ENCODE measurements around the gene NRP1. TPM values are rescaled to one million over a fixed set of nuclear protein-coding genes. Genes with fewer than 3 reads are reported as not detected.

The NRP1 gene
- total and polyA plus RNA-seq, 2 donors = 15.4 to 15.8 TPM

DNA sequence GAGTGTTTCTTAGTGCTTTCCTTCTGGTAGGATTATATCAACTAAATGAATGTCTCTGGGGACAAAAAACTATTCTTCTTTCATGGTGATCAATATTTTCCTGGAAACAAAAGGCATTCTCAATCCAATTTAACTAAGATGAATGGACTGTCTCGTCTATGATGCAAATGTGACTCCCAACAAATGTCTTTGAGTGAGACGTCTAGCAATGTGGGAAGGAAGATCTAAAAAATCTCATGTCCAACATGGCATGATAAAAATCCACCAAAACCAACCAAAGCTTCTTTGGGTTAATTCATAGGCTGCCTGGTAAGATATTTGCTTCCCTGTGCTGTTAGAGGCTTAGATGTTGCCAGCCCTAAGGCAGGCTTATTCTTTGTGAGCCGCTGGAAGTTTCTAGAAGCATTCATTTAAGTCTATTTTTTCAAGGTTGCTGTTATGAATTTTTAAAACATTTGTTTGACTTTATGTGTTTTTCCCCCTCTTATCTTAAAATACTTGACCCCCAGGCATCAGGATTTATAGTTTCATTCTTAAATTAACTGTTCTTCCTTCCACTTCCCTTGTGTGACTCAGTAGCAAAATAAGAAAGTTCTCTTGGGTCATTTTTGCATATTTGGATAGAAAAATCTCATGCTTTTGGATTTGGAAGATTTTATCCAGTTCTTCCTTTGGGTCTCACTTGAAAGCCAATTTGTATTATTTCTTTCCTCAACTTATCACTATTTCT is 156.3 kb downstream of the NRP1 start:
- H3K4me1 ChIP-seq (ENCODE audit: control insufficient read depth in 2 of 2, insufficient read depth in 2 of 2, low read length in 2 of 2) = no peaks in the 10 kb centered on the region
- DNase-seq (ENCODE audit: low read depth in 6 of 9, low spot score in 9 of 9) = no peak
- H3K9me3 ChIP-seq (ENCODE audit: control insufficient read depth in 2 of 2, insufficient read depth in 1 of 2, low read length in 1 of 2) = no peaks in the 10 kb centered on the region
- WGBS = 91% methylated on average over 3 of the region's 3 CpGs
- H3K27ac ChIP-seq (ENCODE audit: low read depth in 1 of 2, low read length in 1 of 2) = no peak overlapping the region
- no peak overlapping the region for H3K4me3 ChIP-seq (ENCODE audit: low read length in 2 of 2)
- no peaks in the 10 kb centered on the region for H3K27me3 ChIP-seq (ENCODE audit: control insufficient read depth in 2 of 2, insufficient read depth in 1 of 2, low read length in 1 of 2)
- H3K36me3 ChIP-seq (ENCODE audit: control insufficient read depth in 2 of 2, insufficient read depth in 2 of 2, low read length in 1 of 2) = no peaks in the 10 kb centered on the region

DNA sequence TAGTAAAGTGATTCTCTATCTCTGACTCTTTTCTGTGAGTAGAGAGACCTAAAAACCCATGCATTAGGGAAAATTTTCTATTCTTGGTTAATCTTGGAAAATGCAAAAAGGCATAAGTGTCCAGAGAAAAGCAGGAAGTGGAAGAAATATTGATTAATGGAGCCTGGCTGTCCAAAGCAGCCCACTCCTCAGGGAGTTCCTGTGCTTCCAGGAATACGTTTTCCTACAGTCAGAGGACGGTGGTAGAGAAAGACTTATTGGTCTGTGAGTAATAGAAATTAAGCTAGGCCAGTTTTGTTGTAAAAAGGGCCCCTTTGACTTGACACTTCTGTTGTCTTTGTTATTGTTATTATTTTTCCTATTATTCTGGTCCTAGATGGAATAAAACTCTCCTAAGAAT is 157.8 kb downstream of the NRP1 start:
- Histone ChIP-seq H3K36me3 (ENCODE audit: control insufficient read depth in 2 of 2, insufficient read depth in 2 of 2, low read length in 1 of 2) (no peaks in the 10 kb centered on the region), H3K27ac (ENCODE audit: low read depth in 1 of 2, low read length in 1 of 2) (no peak overlapping the region), H3K27me3 (ENCODE audit: control insufficient read depth in 2 of 2, insufficient read depth in 1 of 2, low read length in 1 of 2) (no peaks in the 10 kb centered on the region), H3K9me3 (ENCODE audit: control insufficient read depth in 2 of 2, insufficient read depth in 1 of 2, low read length in 1 of 2) (no peaks in the 10 kb centered on the region), H3K4me1 (ENCODE audit: control insufficient read depth in 2 of 2, insufficient read depth in 2 of 2, low read length in 2 of 2) (no peaks in the 10 kb centered on the region), H3K4me3 (ENCODE audit: low read length in 2 of 2) (no peak overlapping the region)
- 91% methylated on average over 2 of the region's 2 CpGs for WGBS
- DNase-seq (ENCODE audit: low read depth in 6 of 9, low spot score in 9 of 9) = no peak

- DNase-seq (ENCODE audit: low read depth in 6 of 9, low spot score in 9 of 9) = no peak
- 96% methylated on average over 5 of the region's 5 CpGs for WGBS
These were observed 159.6 kb downstream of the NRP1 start for GRCh38 chr10:33174674-33175434.

DNA sequence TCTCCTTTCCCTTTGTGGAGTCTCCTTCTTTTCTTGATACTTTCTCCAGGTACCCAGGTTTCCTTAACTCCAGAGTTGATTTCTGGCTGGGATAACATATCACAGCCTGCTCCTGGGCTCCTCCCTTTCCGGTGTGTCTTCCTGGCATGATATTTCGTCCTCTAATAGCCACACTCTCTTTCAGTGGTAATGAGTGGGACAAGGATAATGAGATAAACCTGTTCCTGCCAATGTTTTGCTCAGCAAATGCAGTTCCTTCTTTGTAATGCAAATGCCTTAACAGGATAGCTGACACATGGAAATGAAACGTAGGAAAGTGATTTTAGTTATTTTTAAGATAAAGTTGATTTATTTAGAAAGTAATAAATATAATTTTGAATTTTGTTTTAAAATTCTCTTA is 168.6 kb downstream of the NRP1 start:
- DNase-seq (ENCODE audit: low read depth in 6 of 9, low spot score in 9 of 9) = no peak
- H3K27ac ChIP-seq (ENCODE audit: low read depth in 1 of 2, low read length in 1 of 2) = no peak overlapping the region
- WGBS = 81% methylated on average over 3 of the region's 3 CpGs

More at GRCh38 chr10:33174674-33175434, 159.6 kb downstream of the NRP1 start:
- Histone ChIP-seq H3K4me3 (ENCODE audit: low read length in 2 of 2) (no peak overlapping the region), H3K27ac (ENCODE audit: low read depth in 1 of 2, low read length in 1 of 2) (no peak overlapping the region), H3K27me3 (ENCODE audit: control insufficient read depth in 2 of 2, insufficient read depth in 1 of 2, low read length in 1 of 2) (no peaks in the 10 kb centered on the region), H3K9me3 (ENCODE audit: control insufficient read depth in 2 of 2, insufficient read depth in 1 of 2, low read length in 1 of 2) (no peaks in the 10 kb centered on the region), H3K36me3 (ENCODE audit: control insufficient read depth in 2 of 2, insufficient read depth in 2 of 2, low read length in 1 of 2) (no peaks in the 10 kb centered on the region), H3K4me1 (ENCODE audit: control insufficient read depth in 2 of 2, insufficient read depth in 2 of 2, low read length in 2 of 2) (no peaks in the 10 kb centered on the region)

DNA sequence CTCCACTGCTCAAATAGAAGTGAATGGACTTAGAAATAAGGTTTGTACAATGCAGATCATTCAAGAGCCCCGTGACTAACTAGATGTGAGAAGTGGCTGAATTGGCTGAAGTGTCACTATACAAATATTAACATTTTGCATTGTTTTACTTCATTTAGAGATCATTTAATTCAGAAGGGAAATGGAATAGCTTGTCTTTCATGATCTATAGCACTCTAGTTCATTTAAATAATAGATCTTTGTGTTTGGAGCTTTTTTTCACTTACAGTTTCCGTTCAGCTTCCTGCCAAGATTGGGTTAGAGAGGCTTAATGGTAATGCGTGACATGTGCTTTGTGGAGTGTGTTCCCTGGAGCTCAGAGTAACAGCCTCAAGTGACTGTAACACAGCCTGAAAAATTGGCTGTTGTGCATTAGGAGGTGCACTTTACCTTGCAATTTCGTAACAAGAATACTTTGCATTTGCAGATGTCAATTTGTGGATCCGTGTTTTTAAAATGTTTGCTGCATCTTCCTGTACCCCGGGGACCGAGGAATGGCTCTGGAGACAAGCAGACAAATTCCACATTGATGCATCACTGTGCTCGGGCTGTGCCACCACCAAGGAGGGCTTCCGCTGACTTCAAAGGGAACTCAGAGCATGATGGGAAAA is 170.3 kb downstream of the NRP1 start:
- no peak for DNase-seq (ENCODE audit: low read depth in 6 of 9, low spot score in 9 of 9)
- Histone ChIP-seq H3K36me3 (ENCODE audit: control insufficient read depth in 2 of 2, insufficient read depth in 2 of 2, low read length in 1 of 2) (no peaks in the 10 kb centered on the region), H3K4me1 (ENCODE audit: control insufficient read depth in 2 of 2, insufficient read depth in 2 of 2, low read length in 2 of 2) (peaks cover 0 to 3% of the 10 kb centered on the region in 2 donors), H3K27me3 (ENCODE audit: control insufficient read depth in 2 of 2, insufficient read depth in 1 of 2, low read length in 1 of 2) (no peaks in the 10 kb centered on the region), H3K27ac (ENCODE audit: low read depth in 1 of 2, low read length in 1 of 2) (no peak overlapping the region), H3K4me3 (ENCODE audit: low read length in 2 of 2) (no peak overlapping the region), H3K9me3 (ENCODE audit: control insufficient read depth in 2 of 2, insufficient read depth in 1 of 2, low read length in 1 of 2) (no peaks in the 10 kb centered on the region)
- WGBS = 85% methylated on average over 9 of the region's 9 CpGs

More for the DNA sequence above, 168.6 kb downstream of the NRP1 start:
- Histone ChIP-seq H3K27me3 (ENCODE audit: control insufficient read depth in 2 of 2, insufficient read depth in 1 of 2, low read length in 1 of 2) (no peaks in the 10 kb centered on the region), H3K4me3 (ENCODE audit: low read length in 2 of 2) (no peak overlapping the region), H3K36me3 (ENCODE audit: control insufficient read depth in 2 of 2, insufficient read depth in 2 of 2, low read length in 1 of 2) (no peaks in the 10 kb centered on the region), H3K9me3 (ENCODE audit: control insufficient read depth in 2 of 2, insufficient read depth in 1 of 2, low read length in 1 of 2) (no peaks in the 10 kb centered on the region), H3K4me1 (ENCODE audit: control insufficient read depth in 2 of 2, insufficient read depth in 2 of 2, low read length in 2 of 2) (peaks cover 0 to 3% of the 10 kb centered on the region in 2 donors)

GRCh38 chr10:33162248-33162575 is 172.3 kb downstream of the NRP1 start:
- H3K36me3 ChIP-seq (ENCODE audit: control insufficient read depth in 2 of 2, insufficient read depth in 2 of 2, low read length in 1 of 2) = no peaks in the 10 kb centered on the region
- no peaks in the 10 kb centered on the region for H3K9me3 ChIP-seq (ENCODE audit: control insufficient read depth in 2 of 2, insufficient read depth in 1 of 2, low read length in 1 of 2)
- H3K4me1 ChIP-seq (ENCODE audit: control insufficient read depth in 2 of 2, insufficient read depth in 2 of 2, low read length in 2 of 2) = peaks cover 0 to 3% of the 10 kb centered on the region in 2 donors
- DNase-seq (ENCODE audit: low read depth in 6 of 9, low spot score in 9 of 9) = no peak
- no peak overlapping the region for H3K4me3 ChIP-seq (ENCODE audit: low read length in 2 of 2)
- WGBS = 98% methylated on average over 3 of the region's 3 CpGs
- no peaks in the 10 kb centered on the region for H3K27me3 ChIP-seq (ENCODE audit: control insufficient read depth in 2 of 2, insufficient read depth in 1 of 2, low read length in 1 of 2)
- H3K27ac ChIP-seq (ENCODE audit: low read depth in 1 of 2, low read length in 1 of 2) = no peak overlapping the region

- DNase-seq (ENCODE audit: low read depth in 6 of 9, low spot score in 9 of 9) = no peak
- 96% methylated on average over 6 of the region's 6 CpGs for WGBS
- H3K27ac ChIP-seq (ENCODE audit: low read depth in 1 of 2, low read length in 1 of 2) = no peak overlapping the region
- H3K36me3 ChIP-seq (ENCODE audit: control insufficient read depth in 2 of 2, insufficient read depth in 2 of 2, low read length in 1 of 2) = no peaks in the 10 kb centered on the region
- no peaks in the 10 kb centered on the region for H3K9me3 ChIP-seq (ENCODE audit: control insufficient read depth in 2 of 2, insufficient read depth in 1 of 2, low read length in 1 of 2)
- H3K4me1 ChIP-seq (ENCODE audit: control insufficient read depth in 2 of 2, insufficient read depth in 2 of 2, low read length in 2 of 2) = peaks cover 0 to 3% of the 10 kb centered on the region in 2 donors
- H3K4me3 ChIP-seq (ENCODE audit: low read length in 2 of 2) = no peak overlapping the region
- H3K27me3 ChIP-seq (ENCODE audit: control insufficient read depth in 2 of 2, insufficient read depth in 1 of 2, low read length in 1 of 2) = no peaks in the 10 kb centered on the region
These were observed 172.8 kb downstream of the NRP1 start for GRCh38 chr10:33161550-33162247.

- no peak for DNase-seq (ENCODE audit: low read depth in 6 of 9, low spot score in 9 of 9)
- peaks cover 0 to 3% of the 10 kb centered on the region in 2 donors for H3K4me1 ChIP-seq (ENCODE audit: control insufficient read depth in 2 of 2, insufficient read depth in 2 of 2, low read length in 2 of 2)
- no peaks in the 10 kb centered on the region for H3K36me3 ChIP-seq (ENCODE audit: control insufficient read depth in 2 of 2, insufficient read depth in 2 of 2, low read length in 1 of 2)
- H3K27me3 ChIP-seq (ENCODE audit: control insufficient read depth in 2 of 2, insufficient read depth in 1 of 2, low read length in 1 of 2) = no peaks in the 10 kb centered on the region
- H3K4me3 ChIP-seq (ENCODE audit: low read length in 2 of 2) = no peak overlapping the region
- WGBS = 97% methylated on average over 8 of the region's 8 CpGs
- no peak overlapping the region for H3K27ac ChIP-seq (ENCODE audit: low read depth in 1 of 2, low read length in 1 of 2)
- no peaks in the 10 kb centered on the region for H3K9me3 ChIP-seq (ENCODE audit: control insufficient read depth in 2 of 2, insufficient read depth in 1 of 2, low read length in 1 of 2)
These were observed 174.3 kb downstream of the NRP1 start for GRCh38 chr10:33160151-33160550.
